GM12865 (cell line): ENCODE data around the gene KCNK6.
A peak's percentile ranks its signal among the peaks of the same experiment; 100 is the strongest.

Experiments used
- DNase-seq: peaks from one replicate; pipeline ENCODE4 v3.0.0; 2010; ENCODE audit warnings: low read depth
- H3K4me3 ChIP-seq: 2 replicates; pipeline ENCODE4 v1.5.1; 2011; ENCODE audit warnings: mild to moderate bottlenecking, low read depth, low read length, control low read depth
- TF ChIP-seq, protein P1 (sequence below): IDR thresholded peaks from 2 replicates; pipeline ENCODE4 v1.5.1; 2011; ENCODE audit warnings: low read length, control low read depth, low read depth, inconsistent platforms; ENCODE audit not compliant: insufficient read depth; ENCODE audit errors: missing control alignments

Gene KCNK6

DNA sequence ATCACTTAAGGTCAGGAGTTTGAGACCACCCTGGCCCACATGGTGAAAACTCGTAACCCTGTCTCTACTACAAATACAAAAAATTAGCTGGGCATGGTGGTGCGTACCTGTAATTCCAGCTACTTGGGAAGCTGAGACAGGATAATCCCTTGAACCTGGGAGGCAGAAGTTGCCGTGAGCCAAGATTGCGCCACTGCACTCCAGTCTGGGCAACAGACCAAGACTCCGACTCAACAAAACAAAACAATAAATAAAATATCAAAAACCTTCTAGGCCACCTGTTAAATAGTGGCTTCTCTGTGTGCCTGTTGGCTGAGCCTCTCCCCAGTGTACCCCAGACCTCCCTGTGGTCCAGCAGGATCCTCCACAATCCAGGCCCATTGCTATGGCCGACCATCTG is 51.4 kb downstream of the KCNK6 start:
- no peak for DNase-seq
- H3K4me3 ChIP-seq: no peak overlapping the region
- TF ChIP-seq, protein P1, sequence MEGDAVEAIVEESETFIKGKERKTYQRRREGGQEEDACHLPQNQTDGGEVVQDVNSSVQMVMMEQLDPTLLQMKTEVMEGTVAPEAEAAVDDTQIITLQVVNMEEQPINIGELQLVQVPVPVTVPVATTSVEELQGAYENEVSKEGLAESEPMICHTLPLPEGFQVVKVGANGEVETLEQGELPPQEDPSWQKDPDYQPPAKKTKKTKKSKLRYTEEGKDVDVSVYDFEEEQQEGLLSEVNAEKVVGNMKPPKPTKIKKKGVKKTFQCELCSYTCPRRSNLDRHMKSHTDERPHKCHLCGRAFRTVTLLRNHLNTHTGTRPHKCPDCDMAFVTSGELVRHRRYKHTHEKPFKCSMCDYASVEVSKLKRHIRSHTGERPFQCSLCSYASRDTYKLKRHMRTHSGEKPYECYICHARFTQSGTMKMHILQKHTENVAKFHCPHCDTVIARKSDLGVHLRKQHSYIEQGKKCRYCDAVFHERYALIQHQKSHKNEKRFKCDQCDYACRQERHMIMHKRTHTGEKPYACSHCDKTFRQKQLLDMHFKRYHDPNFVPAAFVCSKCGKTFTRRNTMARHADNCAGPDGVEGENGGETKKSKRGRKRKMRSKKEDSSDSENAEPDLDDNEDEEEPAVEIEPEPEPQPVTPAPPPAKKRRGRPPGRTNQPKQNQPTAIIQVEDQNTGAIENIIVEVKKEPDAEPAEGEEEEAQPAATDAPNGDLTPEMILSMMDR: no peak

DNA sequence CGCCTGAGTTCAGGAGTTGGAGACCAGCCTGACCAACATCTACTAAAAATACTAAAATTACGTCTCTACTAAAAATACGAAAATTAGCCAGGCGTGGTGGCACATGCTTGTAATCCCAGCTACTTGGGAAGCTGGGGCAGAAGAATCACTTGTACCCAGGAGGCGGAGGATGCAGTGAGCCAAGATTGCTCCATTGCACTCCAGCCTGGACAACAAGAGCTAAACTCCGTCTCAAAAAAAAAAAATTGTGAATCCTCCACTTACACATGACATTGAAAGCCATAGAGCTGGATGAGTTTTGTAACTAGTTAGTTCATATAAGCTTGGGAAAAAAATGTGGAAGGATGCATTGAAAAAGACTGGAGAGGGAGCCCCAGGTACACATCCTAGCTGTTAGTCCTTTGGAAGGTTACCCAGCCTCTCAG is 54.3 kb downstream of the KCNK6 start:
- TF ChIP-seq, protein P1: no peak
- DNase-seq: no peak
- H3K4me3 ChIP-seq: peak overlapping the region; percentile 61

DNA sequence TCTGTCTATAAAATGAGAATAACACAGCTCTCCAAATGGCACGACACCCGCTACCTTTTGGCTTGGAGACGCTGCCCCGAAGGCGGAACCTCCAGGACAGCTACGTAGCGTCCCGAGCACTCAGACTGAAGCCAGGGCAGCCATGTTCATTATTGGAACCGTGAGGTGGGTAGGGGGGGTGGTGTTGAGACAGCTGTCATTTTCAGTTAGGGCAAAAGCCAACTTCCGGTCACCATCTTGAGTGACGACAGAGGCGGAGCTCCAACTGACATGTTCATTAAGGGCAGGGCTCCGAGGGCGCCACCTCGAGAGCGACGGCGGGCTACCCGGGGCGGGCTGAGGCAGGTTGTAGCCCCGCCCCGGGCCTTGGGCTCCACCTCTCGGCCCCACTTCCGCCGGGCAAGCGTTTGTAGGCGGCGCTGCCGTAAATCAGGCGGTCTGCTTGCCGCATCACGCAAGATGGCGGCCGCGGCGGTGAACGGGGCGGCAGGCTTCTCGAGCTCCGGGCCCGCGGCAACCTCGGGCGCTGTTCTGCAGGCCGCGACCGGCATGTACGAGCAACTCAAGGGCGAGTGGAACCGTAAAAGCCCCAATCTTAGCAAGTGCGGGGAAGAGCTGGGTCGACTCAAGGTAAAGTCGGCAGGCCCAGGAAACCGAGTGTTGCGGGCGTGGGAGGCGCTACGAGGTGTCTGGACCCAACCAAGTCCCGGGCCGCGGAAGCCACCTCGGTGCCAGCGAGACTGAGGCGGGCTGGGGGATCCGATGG is 54.9 kb downstream of the KCNK6 start, which contains the start of gene PSMD8:
Gene PSMD8, plus strand, starts transcription at position 240 of the 766 bp plus-strand sequence. Its CDS starts 31 bp downstream, at position 271.
- peak; percentile 100 for DNase-seq
- peak within 1 kb of the TSS; percentile 99 for H3K4me3 ChIP-seq
- TF ChIP-seq, protein P1: no peak

DNA sequence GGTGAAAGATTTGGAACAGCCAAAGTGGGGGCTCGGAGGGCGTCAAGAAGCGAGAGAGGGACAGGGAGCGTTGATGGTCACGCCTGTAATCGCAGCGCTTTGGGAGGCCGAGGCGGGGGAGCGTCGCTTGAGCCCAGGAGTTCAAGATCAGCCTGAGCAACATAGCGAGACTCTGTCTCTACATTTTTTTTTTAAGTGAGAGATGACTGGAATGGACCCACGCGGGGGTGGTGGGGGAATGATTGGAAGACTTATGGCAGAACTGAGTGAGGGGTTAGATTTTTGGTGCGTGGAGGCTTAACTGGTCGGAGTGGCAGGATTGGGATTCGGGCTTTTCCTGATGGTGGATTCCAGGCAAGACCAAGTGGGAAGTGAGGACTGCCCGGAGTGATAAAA is 55.5 kb downstream of the KCNK6 start:
- peak overlapping the region; percentile 99 for H3K4me3 ChIP-seq
- no peak for DNase-seq
- TF ChIP-seq, protein P1: no peak

DNA sequence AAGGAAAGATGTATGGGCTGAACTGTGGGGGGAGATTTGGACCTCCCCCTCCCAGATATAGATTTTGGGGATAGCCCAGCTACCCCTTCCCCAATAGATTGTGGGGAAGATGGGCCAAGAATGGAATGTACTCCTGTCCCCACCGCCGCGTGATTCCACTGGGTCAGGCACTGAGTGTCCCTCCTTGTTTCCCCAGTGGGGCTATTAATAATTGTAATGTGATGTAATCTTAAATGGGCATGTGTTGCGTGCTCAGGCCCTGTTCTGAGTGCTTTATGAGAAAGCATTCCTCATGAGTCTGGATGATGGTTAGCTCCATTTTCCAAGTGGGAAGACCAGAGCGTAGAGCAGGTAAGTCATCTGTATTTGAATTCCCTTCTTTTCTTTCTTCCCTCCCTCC is 56.1 kb downstream of the KCNK6 start:
- H3K4me3 ChIP-seq: peak overlapping the region; percentile 99
- DNase-seq: no peak
- TF ChIP-seq, protein P1: no peak

DNA sequence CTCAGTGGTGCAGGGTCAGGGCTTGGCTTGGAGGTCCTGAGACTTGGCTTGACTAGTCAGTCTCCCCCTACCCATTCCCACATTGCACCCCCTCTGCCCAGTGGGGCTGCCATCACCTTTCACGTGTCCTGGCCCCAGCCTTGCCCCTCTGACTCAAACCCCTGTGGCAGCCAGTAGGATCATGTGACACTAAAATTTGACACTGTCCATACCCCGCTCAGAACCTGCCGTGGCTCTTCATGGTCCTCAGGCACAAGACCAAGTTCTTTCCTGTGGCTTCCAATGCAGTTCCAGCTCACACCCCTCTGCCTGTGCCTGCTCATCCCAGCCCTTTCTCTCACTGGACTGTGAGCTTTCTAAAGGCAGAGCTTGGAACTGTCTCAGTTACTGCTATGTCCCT is 56.9 kb downstream of the KCNK6 start:
- no peak overlapping the region for H3K4me3 ChIP-seq
- TF ChIP-seq, protein P1: no peak
- no peak for DNase-seq

DNA sequence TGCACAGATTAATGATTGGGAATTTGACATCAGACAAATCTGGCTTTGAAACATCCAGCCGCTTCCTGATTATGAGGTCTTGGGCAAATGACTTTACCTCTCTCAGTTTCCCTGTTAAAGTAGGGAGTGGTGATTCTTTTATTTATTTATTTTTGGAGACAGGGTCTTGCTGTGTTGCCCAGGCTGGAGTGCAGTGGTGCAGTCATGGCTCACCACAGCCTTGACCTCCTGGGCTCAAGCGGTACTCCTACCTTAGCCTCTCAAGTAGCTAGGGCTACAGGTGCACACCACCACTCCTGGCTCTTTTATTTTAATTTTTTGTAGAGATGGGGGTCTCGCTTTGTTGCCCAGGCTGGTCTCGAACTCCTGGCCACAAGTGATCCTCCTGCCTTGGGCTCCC is 57.4 kb downstream of the KCNK6 start:
- no peak overlapping the region for H3K4me3 ChIP-seq
- TF ChIP-seq, protein P1: no peak
- no peak for DNase-seq
